Effector memory CD8-positive, alpha-beta T cell (primary cell): ENCODE results near the gene IFNA2.

ENCODE experiments used
- ATAC-seq: fragments of 150-1000 bp; cut with Tn5 transposase; replicated peaks from 2 replicates; pipeline ENCODE4 v1.10.0; 2021; ENCODE audit warnings: mild to moderate bottlenecking, moderate library complexity
- DNase-seq, 3 experiments: peaks; one replicate each; pipeline ENCODE4 v3.0.0; 2021
- H3K27ac Mint-ChIP-seq, 2 donors: one replicate each; pipeline ENCODE4 v1.8.0; 2022; ENCODE audit warnings: mild to moderate bottlenecking in 2 of 2, mixed read lengths in 2 of 2, moderate library complexity in 2 of 2
- H3K27me3 Mint-ChIP-seq, 2 donors: one replicate each; pipeline ENCODE4 v1.8.0; 2022; ENCODE audit warnings: mixed read lengths in 2 of 2
- H3K36me3 Mint-ChIP-seq: one replicate; pipeline ENCODE4 v1.8.0; 2022; ENCODE audit warnings: mild to moderate bottlenecking, moderate library complexity, mixed read lengths; ENCODE audit not compliant: insufficient read depth
- H3K4me1 Mint-ChIP-seq, 2 donors: one replicate each; pipeline ENCODE4 v1.8.0; 2022; ENCODE audit warnings: low read depth in 2 of 2, mixed read lengths in 2 of 2
- H3K4me3 Mint-ChIP-seq, 2 donors: one replicate each; pipeline ENCODE4 v1.8.0; 2022; ENCODE audit warnings: mild to moderate bottlenecking in 2 of 2, mixed read lengths in 2 of 2, moderate library complexity in 2 of 2
- H3K9me3 Mint-ChIP-seq, 2 donors: one replicate each; pipeline ENCODE4 v1.8.0; 2022; ENCODE audit warnings: mixed read lengths in 2 of 2

The IFNA2 gene

GRCh38 chr9:21357479-21358460 is 27.4 kb downstream of the IFNA2 start:
- Mint-ChIP-seq H3K36me3 (peaks cover 3% of the 10 kb centered on the region), H3K4me3 (peak overlapping the region; percentile 65 to 66), H3K27me3 (peaks cover 9 to 26% of the 10 kb centered on the region in 2 donors), H3K4me1 (peaks cover 4 to 13% of the 10 kb centered on the region in 2 donors), H3K9me3 (no peaks in the 10 kb centered on the region), H3K27ac (peak overlapping the region; percentile 44 to 72)
- no peak for DNase-seq
- ATAC-seq, result peak; percentile 45

DNA sequence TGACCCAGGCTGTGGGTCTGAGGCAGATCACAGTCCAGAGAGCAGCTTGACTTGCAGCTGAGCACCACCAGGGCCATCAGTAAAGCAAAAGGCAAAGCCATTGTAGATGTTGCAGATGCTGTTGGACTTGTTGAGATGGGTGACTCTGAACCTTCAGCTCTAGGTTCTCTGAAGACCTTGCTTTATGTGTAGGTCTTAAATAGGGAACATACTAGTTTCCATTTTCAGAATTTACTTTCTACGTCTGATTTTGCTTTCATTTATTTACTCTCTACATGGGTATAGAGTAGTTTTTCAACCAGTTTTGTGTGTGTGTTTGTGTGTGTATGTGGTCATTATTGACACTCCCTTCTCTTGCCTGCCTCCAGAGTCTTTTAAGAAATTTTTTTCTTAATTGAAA is 34.4 kb downstream of the IFNA2 start, which contains the start of gene IFNA6:
Gene IFNA6, minus strand, starts transcription at position 101 of the 400 bp plus-strand sequence. Its CDS starts 0 bp downstream, at position 101.
- H3K36me3 Mint-ChIP-seq, result peaks cover 3% of the 10 kb centered on the region
- H3K4me1 Mint-ChIP-seq, result no peaks in the 10 kb centered on the region

DNA sequence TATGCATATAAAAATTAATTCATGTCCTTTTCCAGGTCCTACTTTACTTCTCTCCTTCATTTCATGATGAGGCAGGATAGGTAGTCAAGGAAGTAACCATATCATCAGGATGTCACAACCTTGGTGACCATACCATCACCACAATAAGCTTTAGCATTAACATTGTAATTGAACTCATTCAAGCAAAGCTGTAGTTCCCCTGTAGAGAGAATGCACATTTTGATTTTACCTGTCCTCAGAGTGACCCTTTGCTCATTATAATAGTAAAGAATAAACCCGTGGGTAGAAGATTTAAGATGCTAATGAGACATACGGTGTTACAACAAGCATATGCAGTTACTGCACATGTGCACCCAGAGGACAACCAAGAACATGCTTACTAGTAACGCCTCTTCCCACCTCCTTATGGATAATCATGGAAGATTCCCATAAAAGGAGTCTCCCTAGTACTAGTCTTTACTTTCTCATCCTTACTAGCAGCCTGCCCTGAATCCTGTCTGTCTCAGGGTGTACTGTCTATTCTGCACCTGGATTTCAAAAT is 36.7 kb downstream of the IFNA2 start:
- Mint-ChIP-seq H3K36me3 (no peaks in the 10 kb centered on the region), H3K4me3 (no peak overlapping the region), H3K27ac (no peak overlapping the region), H3K4me1 (no peaks in the 10 kb centered on the region), H3K9me3 (no peaks in the 10 kb centered on the region), H3K27me3 (peaks cover 58 to 62% of the 10 kb centered on the region in 2 donors)
- ATAC-seq, result no peak
- DNase-seq, result no peak

More for the DNA sequence above, 34.4 kb downstream of the IFNA2 start, which contains the start of gene IFNA6:
- ATAC-seq (no peak), DNase-seq (no peak)
- H3K4me3 Mint-ChIP-seq, result no peak within 1 kb of the TSS
- H3K27ac Mint-ChIP-seq, result no peak within 1 kb of the TSS
- H3K27me3 Mint-ChIP-seq, result peaks cover 46 to 48% of the 10 kb centered on the region in 2 donors
- H3K9me3 Mint-ChIP-seq, result no peaks in the 10 kb centered on the region

- no peak overlapping the region for H3K4me3 Mint-ChIP-seq
- no peak for DNase-seq
- H3K27ac Mint-ChIP-seq, result no peak overlapping the region
- H3K4me1 Mint-ChIP-seq, result peaks cover 4 to 10% of the 10 kb centered on the region in 2 donors
- H3K9me3 Mint-ChIP-seq, result no peaks in the 10 kb centered on the region
- no peak for ATAC-seq
- H3K36me3 Mint-ChIP-seq, result peaks cover 2% of the 10 kb centered on the region
- peaks cover 36 to 64% of the 10 kb centered on the region in 2 donors for H3K27me3 Mint-ChIP-seq
Measured at GRCh38 chr9:21340735-21341134, 44.5 kb downstream of the IFNA2 start.

- peak overlapping the region; percentile 95 to 97 for H3K27ac Mint-ChIP-seq
- no peaks in the 10 kb centered on the region for H3K9me3 Mint-ChIP-seq
Measured at GRCh38 chr9:21336457-21336856, 48.7 kb downstream of the IFNA2 start.

GRCh38 chr9:21334701-21335632 is 50.2 kb downstream of the IFNA2 start, which contains the start of gene KLHL9:
TSS of gene KLHL9 (minus strand) at chr9:21335404. CDS start at chr9:21334859, 545 bp downstream.
- peak; percentile 74 to 78 (median 76) for DNase-seq
- peaks cover 35 to 55% of the 10 kb centered on the region in 2 donors for H3K4me1 Mint-ChIP-seq
- ATAC-seq, result peak; percentile 83
- H3K27ac Mint-ChIP-seq, result peak within 1 kb of the TSS; percentile 95 to 97
- H3K9me3 Mint-ChIP-seq, result no peaks in the 10 kb centered on the region
- peak within 1 kb of the TSS; percentile 90 to 91 for H3K4me3 Mint-ChIP-seq
- peaks cover 31% of the 10 kb centered on the region for H3K36me3 Mint-ChIP-seq
- H3K27me3 Mint-ChIP-seq, result peaks cover 0 to 12% of the 10 kb centered on the region in 2 donors

More at GRCh38 chr9:21336457-21336856, 48.7 kb downstream of the IFNA2 start:
- H3K4me1 Mint-ChIP-seq, result peaks cover 27 to 40% of the 10 kb centered on the region in 2 donors
- peak overlapping the region; percentile 90 to 91 for H3K4me3 Mint-ChIP-seq
- DNase-seq, result no peak
- no peak for ATAC-seq
- H3K27me3 Mint-ChIP-seq, result peaks cover 0 to 21% of the 10 kb centered on the region in 2 donors
- H3K36me3 Mint-ChIP-seq, result peaks cover 21% of the 10 kb centered on the region
